Prostate gland (tissue), 2 donors: Measurements from ENCODE around the gene ADAMTSL3. TPM values are rescaled to one million over a fixed set of nuclear protein-coding genes. Genes with fewer than 3 reads are reported as not detected.

ENCODE experiments used
- DNase-seq: peaks from one replicate; pipeline ENCODE4 v3.0.0-alpha.2; 2019; ENCODE audit warnings: low spot score
- H3K27ac ChIP-seq, 2 donors: fragments of 200-600 bp; sonication (generic); 2 replicates each; pipeline ENCODE4 v1.5.1; 2017 to 2019
- H3K27me3 ChIP-seq: fragments of 200-600 bp; sonication (generic); replicated peaks from 2 replicates; pipeline ENCODE4 v1.5.1; 2019; ENCODE audit not compliant: insufficient read depth
- H3K36me3 ChIP-seq, 2 donors: fragments of 200-600 bp; sonication (generic); 1 replicate in 1 of 2; 2 replicates in 1 of 2; pipeline versions ENCODE4 v1.5.1 to v1.8.1; 2017 to 2019
- H3K4me1 ChIP-seq: fragments of 200-600 bp; sonication (generic); replicated peaks from 2 replicates; pipeline ENCODE4 v1.5.1; 2019
- H3K4me3 ChIP-seq, 2 donors: fragments of 200-600 bp; sonication (generic); 2 replicates each; pipeline ENCODE4 v1.5.1; 2017 to 2019
- H3K9me3 ChIP-seq: fragments of 200-600 bp; sonication (generic); 2 replicates; pipeline ENCODE4 v1.5.1; 2017
- POLR2A ChIP-seq: fragments of 450-650 bp; IDR thresholded peaks from one replicate; pipeline ENCODE4 v1.6.1; 2016; ENCODE audit warnings: antibody characterized with exemption, mild to moderate bottlenecking
- POLR2AphosphoS5 ChIP-seq: sonication (generic); formaldehyde crosslinking; IDR thresholded peaks from one replicate; pipeline ENCODE4 v1.6.1; 2017; ENCODE audit warnings: antibody characterized with exemption
- WGBS: methylation state at CpG from one replicate; pipeline ENCODE4 v1.1.5; 2018; 5-methylcytosine and 5-hydroxymethylcytosine counted together
- intact Hi-C: fragments of 100-400 bp; cut with DNase I; formaldehyde crosslinking; loops from one replicate; pipeline ENCODE4 v1.14.2; 2022
- total RNA-seq, 2 donors: library from RNA; depleted of rRNA; stranded (reverse); fragments of >200 nt; gene quantifications; one replicate each; pipeline ENCODE4 v1.1.0, GENCODE V29; 2016
- TF ChIP-seq, protein P1 (sequence below), 4 experiments: fragments of 200-600 bp in 2 of 4; fragments of 450-650 bp in 2 of 4; sonication (generic) in 2 of 4; IDR thresholded peaks; 1 replicate in 3 of 4; 2 replicates in 1 of 4; pipeline ENCODE4 v1.5.1; 2016 to 2019; ENCODE audit warnings: antibody characterized with exemption in 4 of 4, mild to moderate bottlenecking in 2 of 4, moderate library complexity in 2 of 4

The ADAMTSL3 gene
- total RNA-seq, 2 donors from 2014 or later = 4.5 to 25.2 TPM

- no peaks in the 10 kb centered on the region for H3K4me1 ChIP-seq
- H3K27me3 ChIP-seq = no peaks in the 10 kb centered on the region
- H3K9me3 ChIP-seq = no peaks in the 10 kb centered on the region
- H3K27ac ChIP-seq = no peak overlapping the region
- intact Hi-C loops = no loop called here
- no peaks in the 10 kb centered on the region for H3K36me3 ChIP-seq
- TF ChIP-seq POLR2A = no peak
- no peak for TF ChIP-seq POLR2AphosphoS5
- TF ChIP-seq, protein P1, sequence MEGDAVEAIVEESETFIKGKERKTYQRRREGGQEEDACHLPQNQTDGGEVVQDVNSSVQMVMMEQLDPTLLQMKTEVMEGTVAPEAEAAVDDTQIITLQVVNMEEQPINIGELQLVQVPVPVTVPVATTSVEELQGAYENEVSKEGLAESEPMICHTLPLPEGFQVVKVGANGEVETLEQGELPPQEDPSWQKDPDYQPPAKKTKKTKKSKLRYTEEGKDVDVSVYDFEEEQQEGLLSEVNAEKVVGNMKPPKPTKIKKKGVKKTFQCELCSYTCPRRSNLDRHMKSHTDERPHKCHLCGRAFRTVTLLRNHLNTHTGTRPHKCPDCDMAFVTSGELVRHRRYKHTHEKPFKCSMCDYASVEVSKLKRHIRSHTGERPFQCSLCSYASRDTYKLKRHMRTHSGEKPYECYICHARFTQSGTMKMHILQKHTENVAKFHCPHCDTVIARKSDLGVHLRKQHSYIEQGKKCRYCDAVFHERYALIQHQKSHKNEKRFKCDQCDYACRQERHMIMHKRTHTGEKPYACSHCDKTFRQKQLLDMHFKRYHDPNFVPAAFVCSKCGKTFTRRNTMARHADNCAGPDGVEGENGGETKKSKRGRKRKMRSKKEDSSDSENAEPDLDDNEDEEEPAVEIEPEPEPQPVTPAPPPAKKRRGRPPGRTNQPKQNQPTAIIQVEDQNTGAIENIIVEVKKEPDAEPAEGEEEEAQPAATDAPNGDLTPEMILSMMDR (IDR thresholded peaks at IDR 0.05) = no peak
- no peak for DNase-seq
- H3K4me3 ChIP-seq = no peak overlapping the region
Measured at GRCh38 chr15:84001655-84002054, 347.7 kb downstream of the ADAMTSL3 start.

GRCh38 chr15:84003791-84004503, 350.0 kb downstream of the ADAMTSL3 start:
- TF ChIP-seq, protein P1 (IDR thresholded peaks at IDR 0.05) = no peak
- TF ChIP-seq POLR2AphosphoS5 (no peak), POLR2A (no peak)
- DNase-seq = no peak
- Histone ChIP-seq H3K36me3 (no peaks in the 10 kb centered on the region), H3K27me3 (no peaks in the 10 kb centered on the region), H3K4me1 (no peaks in the 10 kb centered on the region), H3K27ac (no peak overlapping the region), H3K9me3 (no peaks in the 10 kb centered on the region), H3K4me3 (no peak overlapping the region)
- intact Hi-C loops = no loop called here
- WGBS = 93% methylated on average over 6 of the region's 6 CpGs

GRCh38 chr15:84006421-84006820, 352.5 kb downstream of the ADAMTSL3 start:
- H3K4me3 ChIP-seq = no peak overlapping the region
- WGBS = 48% methylated on average over 4 of the region's 4 CpGs
- TF ChIP-seq POLR2A (no peak), POLR2AphosphoS5 (no peak)
- TF ChIP-seq, protein P1 (IDR thresholded peaks at IDR 0.05) = no peak
- no peaks in the 10 kb centered on the region for H3K36me3 ChIP-seq
- H3K9me3 ChIP-seq = no peaks in the 10 kb centered on the region
- no peaks in the 10 kb centered on the region for H3K27me3 ChIP-seq
- H3K27ac ChIP-seq = no peak overlapping the region
- H3K4me1 ChIP-seq = no peaks in the 10 kb centered on the region
- intact Hi-C loops = no loop called here
- no peak for DNase-seq

DNA sequence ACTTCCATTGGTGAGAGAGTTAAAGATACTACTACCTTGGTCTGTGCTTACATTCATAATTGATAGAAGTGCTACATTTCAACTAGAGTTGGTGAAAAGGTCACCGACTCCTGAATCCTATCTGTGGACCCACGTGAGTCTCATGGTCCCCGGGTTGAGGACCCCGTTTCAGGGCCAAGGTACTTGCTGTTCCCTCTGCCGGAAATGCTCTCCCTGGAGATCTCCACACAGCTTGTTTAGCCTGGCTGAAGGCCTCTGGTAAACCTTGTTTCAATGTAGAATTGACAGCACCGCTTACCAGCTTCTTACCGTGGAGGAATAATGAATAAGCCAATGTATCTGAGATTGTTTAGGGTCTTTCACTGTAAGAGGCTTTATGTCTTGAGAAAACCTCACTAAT, 355.7 kb downstream of the ADAMTSL3 start:
- Histone ChIP-seq H3K4me1 (no peaks in the 10 kb centered on the region), H3K27me3 (no peaks in the 10 kb centered on the region), H3K36me3 (no peaks in the 10 kb centered on the region), H3K4me3 (no peak overlapping the region), H3K9me3 (no peaks in the 10 kb centered on the region), H3K27ac (no peak overlapping the region)
- TF ChIP-seq, protein P1 (IDR thresholded peaks at IDR 0.05) = no peak
- TF ChIP-seq POLR2A (no peak), POLR2AphosphoS5 (no peak)
- intact Hi-C loops = no loop called here
- no peak for DNase-seq
- WGBS = 90% methylated on average over 7 of the region's 7 CpGs

DNA sequence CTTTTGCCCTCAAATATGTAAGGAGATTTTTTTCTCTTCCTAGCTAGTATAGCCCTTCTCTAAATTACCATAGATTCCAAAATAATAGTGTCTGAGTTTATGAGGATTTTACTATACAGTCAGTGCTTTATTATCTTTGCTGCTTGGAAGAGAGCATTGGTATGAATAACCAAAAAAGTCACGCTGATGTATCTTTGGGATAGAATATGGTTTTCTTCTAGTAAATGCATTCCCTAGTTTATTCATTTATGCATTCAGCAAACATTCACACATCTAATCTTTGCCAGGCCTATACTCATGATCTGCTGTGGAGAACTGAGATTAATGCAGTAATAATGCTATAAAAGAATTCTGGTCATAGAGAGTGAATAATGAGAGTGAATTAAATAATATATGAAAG, 356.3 kb downstream of the ADAMTSL3 start:
- H3K36me3 ChIP-seq = no peaks in the 10 kb centered on the region
- TF ChIP-seq, protein P1 (IDR thresholded peaks at IDR 0.05) = no peak
- TF ChIP-seq POLR2A (no peak), POLR2AphosphoS5 (no peak)
- H3K27ac ChIP-seq = no peak overlapping the region
- no peaks in the 10 kb centered on the region for H3K4me1 ChIP-seq
- no peak overlapping the region for H3K4me3 ChIP-seq
- WGBS = 82% methylated on average over 1 of the region's 1 CpG
- H3K27me3 ChIP-seq = no peaks in the 10 kb centered on the region
- no peak for DNase-seq
- no peaks in the 10 kb centered on the region for H3K9me3 ChIP-seq
- intact Hi-C loops = no loop called here
